ENCODE measurements around the gene PIK3CD.

The PIK3CD gene

DNA sequence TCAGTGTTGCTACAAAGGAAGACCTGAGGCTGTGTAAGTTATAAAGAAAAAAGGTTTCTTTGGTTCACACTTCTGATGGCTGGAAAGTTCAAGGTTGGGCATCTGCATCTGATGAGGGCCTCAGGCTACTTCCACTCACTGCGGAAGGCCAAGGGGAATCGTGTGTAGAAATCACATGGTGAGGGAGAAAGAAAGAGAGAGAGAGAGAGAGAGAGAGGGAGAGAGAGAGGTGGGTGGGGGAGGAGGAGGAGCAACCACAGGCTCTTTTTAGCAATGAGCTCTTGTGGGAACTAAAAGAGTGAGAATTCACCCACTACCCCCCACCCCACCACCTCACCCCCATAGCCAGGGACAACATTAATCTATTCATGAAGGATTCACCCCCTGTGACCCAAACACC is 112.4 kb downstream of the PIK3CD start:
- FAIRE-seq (no peak), DNase-seq (ENCODE audit: insufficient read length, low spot score) (no peak)

DNA sequence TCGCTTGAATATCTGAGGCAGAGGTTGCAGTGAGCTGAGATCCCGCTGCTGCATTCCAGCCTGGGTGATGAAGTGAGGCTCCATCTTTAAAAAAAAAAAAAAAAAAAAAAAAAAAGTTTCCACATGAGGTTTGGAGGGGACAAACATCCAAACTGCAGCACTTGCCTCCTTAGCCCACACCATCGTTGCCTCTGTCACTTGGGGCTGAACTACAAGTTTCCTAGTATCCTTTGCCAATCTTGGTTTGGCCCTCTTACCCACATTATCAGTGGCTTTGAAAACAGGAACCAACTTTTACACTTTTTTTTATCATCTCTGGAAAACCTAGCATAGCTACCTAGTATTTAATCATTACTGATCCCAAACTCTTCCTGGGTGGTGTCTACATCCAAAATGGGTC is 113.0 kb downstream of the PIK3CD start:
- FAIRE-seq (no peak), DNase-seq (ENCODE audit: insufficient read length, low spot score) (no peak)

DNA sequence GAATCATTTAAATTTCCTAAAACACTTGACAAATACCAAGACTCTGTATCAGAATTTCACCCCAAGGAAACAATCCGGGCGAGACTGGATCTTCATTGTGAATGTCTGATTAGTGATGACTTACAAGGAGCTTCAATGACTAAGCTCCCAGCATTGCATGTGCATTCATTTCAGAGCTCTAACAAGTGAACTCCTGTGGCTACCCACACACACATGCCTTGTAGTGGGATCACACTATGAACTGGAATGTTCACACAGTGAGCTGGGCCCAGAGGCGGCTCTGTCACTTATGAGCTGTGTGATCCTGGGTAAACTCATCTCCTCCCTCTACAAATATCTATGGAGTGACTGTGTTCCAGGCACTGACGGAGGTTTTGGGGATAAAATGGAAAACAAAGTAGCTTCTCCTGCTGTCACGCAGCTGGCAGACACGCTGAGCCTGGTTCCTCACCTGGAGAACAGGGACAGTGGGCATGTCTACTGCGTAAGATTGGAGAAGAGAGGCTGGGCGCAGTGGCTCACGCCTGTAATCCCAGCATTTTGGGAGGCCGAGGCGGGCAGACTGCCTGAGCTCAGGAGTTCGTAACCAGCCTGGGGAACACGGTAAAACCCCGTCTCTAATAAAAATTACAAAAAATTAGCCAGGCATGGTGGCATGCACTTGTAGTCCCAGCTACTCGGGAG is 115.4 kb downstream of the PIK3CD start:
- no peak for FAIRE-seq
- no peak for DNase-seq (ENCODE audit: insufficient read length, low spot score)

DNA sequence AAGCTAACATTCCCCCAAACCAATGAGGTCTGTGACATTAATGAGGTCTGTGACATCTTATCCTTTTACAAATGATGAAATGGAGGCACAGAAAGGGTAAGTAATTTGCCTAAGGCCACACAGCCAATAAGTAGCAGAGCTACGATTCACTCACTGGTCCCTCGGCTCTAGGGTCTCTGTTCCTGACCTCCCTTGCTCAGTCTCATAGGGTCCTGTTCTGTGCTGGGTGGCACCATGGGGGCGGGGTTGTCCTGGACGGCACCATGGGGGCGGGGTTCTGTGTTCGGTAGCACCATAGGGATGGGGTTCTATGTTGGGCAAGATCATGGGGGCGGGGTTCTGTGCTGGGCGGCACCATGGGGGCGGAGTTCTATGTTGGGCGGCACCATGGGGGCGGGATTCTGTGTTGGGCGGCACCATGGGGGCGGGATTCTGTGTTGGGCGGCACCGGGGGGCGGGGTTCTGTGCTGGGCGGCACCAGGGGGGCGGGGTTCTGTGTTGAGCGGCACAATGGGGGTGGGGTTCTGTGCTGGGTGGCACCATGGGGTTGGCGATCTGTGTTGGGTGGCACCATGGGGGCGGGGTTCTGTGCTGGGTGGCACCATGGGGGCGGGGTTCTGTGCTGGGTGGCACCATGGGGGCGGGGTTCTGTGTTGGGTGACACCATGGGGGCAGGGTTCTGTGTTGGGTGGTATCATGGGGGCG is 116.6 kb downstream of the PIK3CD start:
- FAIRE-seq = no peak

DNA sequence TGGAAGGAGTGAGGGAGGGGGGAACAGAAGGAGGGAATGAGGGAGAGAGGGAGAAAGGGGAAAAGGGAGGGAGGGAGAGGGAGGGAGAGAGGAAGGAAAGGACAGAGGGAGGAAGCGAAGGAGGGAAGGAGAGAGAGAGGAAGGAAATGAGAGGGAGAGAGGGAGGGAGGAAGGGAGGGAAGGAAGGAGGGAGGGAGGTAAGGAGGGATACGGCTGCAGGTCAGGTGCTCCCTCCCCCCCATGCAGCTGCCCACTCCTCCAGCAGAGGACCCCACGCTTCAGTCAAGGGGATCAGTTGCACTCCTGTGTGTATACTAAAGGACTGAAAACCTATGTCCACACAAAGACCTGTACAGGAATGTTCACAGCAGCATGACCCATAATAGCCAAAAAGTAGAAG is 117.5 kb downstream of the PIK3CD start:
- FAIRE-seq (no peak), DNase-seq (ENCODE audit: insufficient read length, low spot score) (no peak)

More for the DNA sequence above, 116.6 kb downstream of the PIK3CD start:
- no peak for DNase-seq (ENCODE audit: insufficient read length, low spot score)

DNA sequence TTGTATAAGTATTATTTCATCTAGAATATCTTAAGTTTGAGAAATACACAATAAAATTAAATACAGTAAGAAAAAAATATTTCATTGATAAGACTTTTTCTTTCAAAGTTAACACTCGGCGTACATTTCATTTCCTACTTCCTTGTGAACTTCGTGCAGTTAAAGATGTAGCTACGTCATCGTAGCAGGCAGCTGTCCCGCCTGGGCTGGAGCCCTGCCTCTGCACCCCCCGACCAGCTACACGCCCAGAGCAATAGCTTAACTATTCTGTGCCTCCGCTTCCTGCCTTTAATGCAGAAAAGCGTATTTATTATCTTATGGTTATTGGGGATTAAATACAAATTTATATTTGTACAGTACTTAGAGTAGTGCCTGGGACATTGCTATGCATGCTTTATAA is 118.8 kb downstream of the PIK3CD start:
- no peak for FAIRE-seq
- DNase-seq (ENCODE audit: insufficient read length, low spot score) = no peak

DNA sequence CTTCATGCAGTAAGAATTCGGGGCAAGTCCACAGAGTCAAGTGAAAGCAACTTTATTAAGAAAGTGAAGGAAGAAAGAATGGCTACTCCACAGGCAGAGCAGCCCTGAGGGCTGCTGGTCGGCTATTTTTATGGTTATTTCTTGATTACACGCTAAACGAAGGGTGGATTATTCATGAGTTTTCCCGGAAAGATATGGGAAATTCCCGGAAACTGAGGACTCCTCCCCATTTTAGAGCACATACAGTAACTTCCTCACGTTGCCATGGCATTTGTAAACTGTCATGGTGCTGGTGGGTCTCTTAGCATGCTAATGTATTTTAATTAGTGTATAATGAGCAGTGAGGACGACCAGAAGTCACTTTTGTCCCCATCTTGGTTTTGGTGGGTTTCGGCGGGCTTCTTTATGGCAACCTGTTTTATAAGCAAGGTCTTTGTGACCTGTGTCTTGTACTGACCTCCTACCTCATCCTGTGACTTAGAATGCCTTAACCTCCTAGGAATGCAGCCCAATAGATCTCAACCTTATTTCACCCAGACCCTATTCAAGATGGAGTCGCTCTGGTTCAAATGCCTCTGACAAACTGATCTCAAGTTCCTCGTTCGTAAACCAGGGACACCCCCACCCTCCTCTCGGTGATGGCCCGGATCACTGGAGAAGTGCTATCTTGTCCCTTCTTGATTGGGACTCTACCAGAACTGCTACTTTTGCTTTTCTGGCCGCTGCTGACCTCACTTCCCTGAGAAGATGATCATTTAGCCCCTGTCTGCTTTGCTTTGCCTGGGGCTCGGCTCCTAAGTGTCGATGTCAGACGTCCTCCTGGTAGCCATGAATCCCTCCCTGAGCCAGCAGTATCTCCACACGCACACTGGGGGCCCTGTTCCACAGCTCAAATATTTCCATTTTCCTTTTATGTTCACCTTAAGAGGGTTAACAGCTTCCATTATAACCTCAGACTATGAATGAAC is 123.5 kb downstream of the PIK3CD start:
- DNase-seq (ENCODE audit: insufficient read length, low spot score) (no peak), FAIRE-seq (no peak)

DNA sequence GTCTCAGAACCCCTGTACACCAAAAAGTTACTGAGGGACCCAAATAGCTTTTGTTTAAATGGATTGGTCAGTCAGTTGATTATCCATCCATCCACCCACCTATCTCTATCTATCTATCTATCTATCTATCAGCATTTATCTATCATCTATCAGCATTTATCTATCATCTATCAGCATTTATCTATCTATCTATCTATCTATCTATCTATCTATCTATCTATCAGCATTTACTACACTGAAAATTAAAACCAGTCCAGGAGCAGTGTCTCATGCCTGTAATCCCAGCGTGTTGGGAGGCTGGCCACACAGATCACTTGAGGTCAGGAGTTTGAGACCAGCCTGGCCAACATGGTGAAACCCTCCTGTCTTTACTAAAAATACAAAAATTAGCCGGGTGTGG is 125.2 kb downstream of the PIK3CD start:
- no peak for DNase-seq (ENCODE audit: insufficient read length, low spot score)
- no peak for FAIRE-seq

All from GM19239 (cell line).